Stimulated activated CD4-positive, alpha-beta T cell treated with anti-CD3 and anti-CD28 coated beads, Interleukin-2, amount 100 ng/mL, for 24 hours (primary cell): Measurements from ENCODE around the gene THBS1.
A peak's percentile ranks its signal among the peaks of the same experiment; 100 is the strongest.

ENCODE experiments used
- DNase-seq, 2 donors: peaks; one replicate each; pipeline ENCODE4 v3.0.0-alpha.2; 2020

The THBS1 gene

DNA sequence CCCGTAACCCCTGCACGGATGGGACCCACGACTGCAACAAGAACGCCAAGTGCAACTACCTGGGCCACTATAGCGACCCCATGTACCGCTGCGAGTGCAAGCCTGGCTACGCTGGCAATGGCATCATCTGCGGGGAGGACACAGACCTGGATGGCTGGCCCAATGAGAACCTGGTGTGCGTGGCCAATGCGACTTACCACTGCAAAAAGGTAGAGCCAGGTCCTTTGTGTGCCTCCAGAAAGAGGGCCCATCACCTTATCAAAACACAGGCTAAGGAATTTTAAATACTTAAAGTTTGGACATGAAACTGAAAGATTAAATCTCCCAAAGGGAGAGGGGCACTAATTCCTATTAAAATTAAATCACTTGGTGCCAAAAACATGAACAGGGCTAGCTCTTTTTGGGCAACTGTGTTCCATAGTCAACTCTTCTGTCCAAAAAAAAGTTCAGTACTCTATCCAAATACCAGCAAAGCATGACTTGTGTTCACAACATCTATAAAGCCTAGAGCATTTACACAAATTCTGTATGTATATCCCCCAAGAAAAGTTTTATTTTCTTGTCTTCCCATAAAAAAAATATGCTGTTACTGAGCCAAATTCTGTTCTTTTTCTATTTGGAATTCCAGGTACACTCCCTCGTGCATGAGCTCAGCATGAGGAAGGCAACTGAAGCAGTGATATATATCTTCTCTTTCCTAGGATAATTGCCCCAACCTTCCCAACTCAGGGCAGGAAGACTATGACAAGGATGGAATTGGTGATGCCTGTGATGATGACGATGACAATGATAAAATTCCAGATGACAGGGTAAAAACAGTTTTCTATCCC is 9.2 kb downstream of the THBS1 start:
- no peak for DNase-seq

DNA sequence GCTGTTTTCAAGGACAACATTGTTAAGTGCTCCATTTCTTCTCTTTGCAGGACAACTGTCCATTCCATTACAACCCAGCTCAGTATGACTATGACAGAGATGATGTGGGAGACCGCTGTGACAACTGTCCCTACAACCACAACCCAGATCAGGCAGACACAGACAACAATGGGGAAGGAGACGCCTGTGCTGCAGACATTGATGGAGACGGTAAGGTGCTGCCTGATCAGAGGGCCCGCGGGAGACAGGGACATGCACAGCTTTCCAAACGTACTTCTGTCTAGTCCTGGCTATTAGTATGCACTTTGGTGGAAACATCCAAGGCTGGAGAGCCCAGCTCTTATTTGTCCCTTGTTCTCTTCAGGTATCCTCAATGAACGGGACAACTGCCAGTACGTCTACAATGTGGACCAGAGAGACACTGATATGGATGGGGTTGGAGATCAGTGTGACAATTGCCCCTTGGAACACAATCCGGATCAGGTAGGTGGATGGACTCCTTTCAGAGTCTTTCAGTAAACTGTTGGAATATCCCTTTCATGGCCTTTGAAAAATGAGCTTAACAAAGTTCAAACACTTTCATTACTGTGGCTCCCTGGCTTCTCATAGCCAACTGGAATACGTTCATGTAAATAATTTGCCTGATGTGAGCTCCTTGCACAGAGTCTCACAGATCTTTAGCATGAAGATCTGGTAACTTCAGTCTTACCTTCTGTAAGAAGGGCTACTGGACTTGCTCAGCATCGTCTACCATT is 10.4 kb downstream of the THBS1 start:
- DNase-seq: no peak

- DNase-seq: no peak
These were observed 11.0 kb downstream of the THBS1 start for GRCh38 chr15:39591896-39592315.

- no peak for DNase-seq
These were observed 11.6 kb downstream of the THBS1 start for GRCh38 chr15:39592500-39592899.

- DNase-seq: no peak
These were observed 12.3 kb downstream of the THBS1 start for GRCh38 chr15:39593071-39593655.

DNA sequence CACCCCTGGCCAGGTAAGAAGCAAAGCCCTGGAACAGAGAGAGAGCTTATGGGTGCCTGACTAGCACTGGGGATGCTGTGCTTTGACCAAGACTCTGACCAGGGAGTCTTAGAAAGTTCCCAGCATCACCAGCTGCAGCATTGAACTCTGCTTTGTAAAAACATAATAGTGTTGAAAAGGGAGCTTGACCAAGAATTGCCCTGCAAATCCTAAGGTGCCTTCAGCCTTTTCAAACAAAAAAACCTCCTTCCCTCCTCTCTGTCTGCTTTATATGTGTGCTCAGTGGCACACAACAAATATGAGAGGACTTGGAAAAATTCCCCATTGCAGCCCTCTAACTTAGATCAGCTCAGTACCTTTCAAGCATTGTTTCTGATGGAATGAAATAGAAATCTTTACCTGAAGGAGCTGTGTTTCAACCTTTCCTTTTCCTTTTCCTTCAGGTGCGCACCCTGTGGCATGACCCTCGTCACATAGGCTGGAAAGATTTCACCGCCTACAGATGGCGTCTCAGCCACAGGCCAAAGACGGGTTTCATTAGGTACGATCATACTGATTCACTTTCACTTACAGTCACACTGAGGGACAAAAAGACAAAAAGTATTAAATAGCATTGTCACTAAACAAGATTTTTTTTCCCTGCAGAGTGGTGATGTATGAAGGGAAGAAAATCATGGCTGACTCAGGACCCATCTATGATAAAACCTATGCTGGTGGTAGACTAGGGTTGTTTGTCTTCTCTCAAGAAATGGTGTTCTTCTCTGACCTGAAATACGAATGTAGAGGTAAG is 13.0 kb downstream of the THBS1 start:
- peak in 1 of 2 donors; percentile 19 for DNase-seq

GRCh38 chr15:39594446-39595337 is 13.8 kb downstream of the THBS1 start:
- no peak for DNase-seq

- no peak for DNase-seq
These were observed 14.7 kb downstream of the THBS1 start for GRCh38 chr15:39595338-39596221.

DNA sequence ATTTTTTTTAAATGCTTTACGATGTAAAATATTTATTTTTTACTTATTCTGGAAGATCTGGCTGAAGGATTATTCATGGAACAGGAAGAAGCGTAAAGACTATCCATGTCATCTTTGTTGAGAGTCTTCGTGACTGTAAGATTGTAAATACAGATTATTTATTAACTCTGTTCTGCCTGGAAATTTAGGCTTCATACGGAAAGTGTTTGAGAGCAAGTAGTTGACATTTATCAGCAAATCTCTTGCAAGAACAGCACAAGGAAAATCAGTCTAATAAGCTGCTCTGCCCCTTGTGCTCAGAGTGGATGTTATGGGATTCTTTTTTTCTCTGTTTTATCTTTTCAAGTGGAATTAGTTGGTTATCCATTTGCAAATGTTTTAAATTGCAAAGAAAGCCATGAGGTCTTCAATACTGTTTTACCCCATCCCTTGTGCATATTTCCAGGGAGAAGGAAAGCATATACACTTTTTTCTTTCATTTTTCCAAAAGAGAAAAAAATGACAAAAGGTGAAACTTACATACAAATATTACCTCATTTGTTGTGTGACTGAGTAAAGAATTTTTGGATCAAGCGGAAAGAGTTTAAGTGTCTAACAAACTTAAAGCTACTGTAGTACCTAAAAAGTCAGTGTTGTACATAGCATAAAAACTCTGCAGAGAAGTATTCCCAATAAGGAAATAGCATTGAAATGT is 15.6 kb downstream of the THBS1 start:
- DNase-seq: no peak

- no peak for DNase-seq
These were observed 16.5 kb downstream of the THBS1 start for GRCh38 chr15:39597336-39597735.

GRCh38 chr15:39597751-39598185 is 16.9 kb downstream of the THBS1 start:
- no peak for DNase-seq

DNA sequence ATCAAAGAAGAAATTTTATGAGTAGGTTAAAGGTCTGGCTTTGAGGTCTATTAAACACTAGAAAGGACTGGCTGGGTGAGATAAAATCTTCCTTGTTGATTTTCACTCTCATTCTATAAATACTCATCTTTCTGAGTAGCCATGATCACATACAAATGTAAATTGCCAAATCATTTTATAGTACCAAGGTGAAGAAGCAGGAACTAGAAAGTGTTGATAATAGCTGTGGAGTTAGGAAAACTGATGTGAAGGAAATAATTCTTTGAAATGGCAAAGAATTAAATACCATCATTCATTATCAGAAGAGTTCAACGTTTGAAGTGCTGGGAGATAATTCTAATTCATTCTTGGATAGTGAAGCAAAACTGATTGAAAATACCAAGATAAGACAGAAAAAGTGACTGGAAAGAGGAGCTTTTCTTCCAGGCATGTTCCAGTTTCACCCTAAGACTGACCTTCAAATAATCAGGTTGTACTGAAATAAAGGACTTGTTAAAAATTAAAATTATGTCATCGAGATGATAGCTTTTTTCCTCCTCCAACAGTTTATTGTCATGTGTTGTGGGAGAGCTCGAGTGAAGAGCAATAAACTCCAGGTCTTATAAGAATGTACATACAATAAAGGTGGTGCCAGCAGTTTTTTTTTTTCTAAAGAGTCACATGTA is 17.4 kb downstream of the THBS1 start:
- DNase-seq: no peak

DNA sequence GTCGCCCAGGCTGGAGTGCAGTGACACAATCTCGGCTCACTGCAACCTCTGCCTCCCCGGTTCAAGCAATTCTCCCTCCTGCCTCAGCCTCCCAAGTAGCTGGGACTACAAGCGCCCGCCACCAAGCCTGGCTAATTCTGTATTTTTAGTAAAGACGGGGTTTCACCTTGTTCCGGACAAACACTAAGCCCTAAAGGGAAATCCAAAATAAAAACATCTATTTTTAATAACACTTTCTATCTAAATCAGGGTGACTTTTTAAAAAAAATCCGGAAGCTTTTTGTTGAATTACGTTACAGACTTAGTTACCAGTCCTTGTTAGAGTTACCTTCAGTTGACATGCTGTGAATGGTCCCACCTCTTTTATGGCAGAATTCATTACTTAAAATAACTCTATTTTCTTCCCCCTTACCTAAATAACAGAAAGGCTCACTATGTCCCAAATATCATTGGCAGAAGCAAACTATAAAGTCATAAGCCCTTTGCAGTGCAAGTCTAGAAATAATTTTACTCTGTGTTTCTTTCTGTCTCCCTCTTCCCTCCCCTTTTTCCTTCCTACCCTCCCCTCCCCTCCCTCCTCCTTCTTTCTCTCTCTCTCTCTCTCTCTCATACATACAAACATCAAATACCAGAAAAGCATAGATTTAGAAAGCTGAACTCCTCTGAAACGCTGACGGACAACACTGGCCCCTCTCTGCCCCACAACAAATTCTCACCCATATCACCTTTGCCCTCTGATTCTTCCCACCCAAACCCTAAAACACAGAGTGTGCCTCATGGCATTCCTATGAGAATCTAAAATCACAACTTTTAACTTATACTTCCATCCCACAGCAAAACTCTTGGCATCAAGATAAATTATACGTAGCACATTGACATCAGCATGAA is 18.3 kb downstream of the THBS1 start:
- no peak for DNase-seq

DNA sequence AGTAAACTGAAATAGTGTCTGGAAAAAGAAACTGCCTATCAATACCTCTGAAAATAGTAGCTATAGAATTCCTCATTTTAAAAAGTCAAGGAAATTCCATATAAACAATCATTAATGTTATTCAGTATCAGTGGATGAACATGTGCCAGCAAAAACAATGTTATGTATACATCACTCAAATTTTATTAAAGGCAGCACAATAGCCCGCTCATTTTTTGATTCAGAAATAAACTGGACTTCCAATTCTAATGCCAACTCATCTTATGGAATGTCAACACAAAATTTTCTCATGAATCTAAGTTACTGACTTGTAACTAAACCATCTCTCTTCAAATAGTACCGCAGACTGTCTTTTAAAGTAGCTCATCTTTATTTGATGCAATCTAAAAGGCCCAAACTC is 19.0 kb downstream of the THBS1 start:
- DNase-seq: no peak

DNA sequence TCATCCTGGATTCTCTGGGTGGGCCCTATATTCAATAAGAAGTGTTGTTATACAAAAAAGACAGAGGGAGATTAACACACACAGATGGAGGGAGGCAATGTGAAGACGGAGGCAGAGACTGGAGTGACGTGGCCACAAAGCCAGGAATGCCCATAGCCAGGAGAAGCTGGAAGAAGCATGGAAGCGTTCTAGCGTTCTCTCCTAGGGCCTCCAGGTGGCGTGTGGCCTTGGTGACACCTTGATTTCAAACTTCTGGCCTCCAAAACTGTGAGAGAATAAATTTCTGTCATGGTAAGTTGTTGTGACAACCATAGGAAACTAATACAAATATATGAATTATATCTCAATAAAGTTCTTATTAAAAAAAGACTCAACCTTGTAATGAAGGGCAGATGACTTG is 21.3 kb downstream of the THBS1 start:
- no peak for DNase-seq

DNA sequence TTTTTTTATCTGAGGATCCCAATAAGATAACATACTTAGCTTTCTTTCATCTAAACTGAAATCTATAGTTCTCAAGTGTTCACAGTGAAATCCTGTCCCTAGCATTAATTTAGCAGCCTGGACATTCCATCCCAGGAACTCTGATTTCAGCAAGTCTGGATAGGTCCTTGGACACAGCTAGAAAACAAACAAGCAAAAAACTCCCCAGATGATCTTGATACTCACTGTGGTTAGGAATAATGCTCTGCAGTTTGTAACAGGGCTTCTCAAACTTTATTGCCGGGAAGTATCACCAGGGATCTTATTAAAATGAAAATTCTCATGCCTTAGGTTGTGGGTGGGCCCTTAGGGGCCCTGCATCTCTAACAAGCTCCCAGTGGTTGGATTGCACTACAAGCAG is 24.3 kb downstream of the THBS1 start:
- no peak for DNase-seq

- DNase-seq: no peak
These were observed 27.6 kb downstream of the THBS1 start for GRCh38 chr15:39608185-39609139.
